Prostate gland (tissue), 2 donors: Measurements from ENCODE around the gene ANKRD10.

Experiments used
- POLR2A ChIP-seq: fragments of 450-650 bp; IDR thresholded peaks from one replicate; pipeline ENCODE4 v1.6.1; 2016; ENCODE audit warnings: antibody characterized with exemption, mild to moderate bottlenecking
- TF ChIP-seq, protein P1 (sequence below), 4 experiments: fragments of 200-600 bp in 2 of 4; fragments of 450-650 bp in 2 of 4; sonication (generic) in 2 of 4; IDR thresholded peaks; 1 replicate in 3 of 4; 2 replicates in 1 of 4; pipeline ENCODE4 v1.5.1; 2016 to 2019; ENCODE audit warnings: antibody characterized with exemption in 4 of 4, mild to moderate bottlenecking in 2 of 4, moderate library complexity in 2 of 4

DNA sequence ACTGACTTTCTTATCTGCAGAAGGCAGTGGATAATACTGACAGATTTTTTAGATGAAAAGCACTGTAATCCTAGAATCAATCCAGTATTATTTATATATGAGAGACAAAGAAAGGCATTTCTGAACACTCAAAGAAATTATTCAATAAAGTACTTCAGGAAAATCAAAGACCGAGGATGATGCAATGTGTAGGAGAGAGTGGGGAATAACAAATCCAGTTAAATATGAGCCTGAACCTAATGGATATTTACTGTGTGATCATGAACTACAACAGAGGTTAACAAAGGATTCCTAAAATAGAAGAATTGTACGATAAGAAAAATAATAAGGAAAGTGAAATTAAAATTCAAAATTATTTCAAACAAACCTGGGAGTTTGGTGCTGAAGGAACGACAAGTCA, 69.3 kb downstream of the ANKRD10 start:
- TF ChIP-seq, protein P1, sequence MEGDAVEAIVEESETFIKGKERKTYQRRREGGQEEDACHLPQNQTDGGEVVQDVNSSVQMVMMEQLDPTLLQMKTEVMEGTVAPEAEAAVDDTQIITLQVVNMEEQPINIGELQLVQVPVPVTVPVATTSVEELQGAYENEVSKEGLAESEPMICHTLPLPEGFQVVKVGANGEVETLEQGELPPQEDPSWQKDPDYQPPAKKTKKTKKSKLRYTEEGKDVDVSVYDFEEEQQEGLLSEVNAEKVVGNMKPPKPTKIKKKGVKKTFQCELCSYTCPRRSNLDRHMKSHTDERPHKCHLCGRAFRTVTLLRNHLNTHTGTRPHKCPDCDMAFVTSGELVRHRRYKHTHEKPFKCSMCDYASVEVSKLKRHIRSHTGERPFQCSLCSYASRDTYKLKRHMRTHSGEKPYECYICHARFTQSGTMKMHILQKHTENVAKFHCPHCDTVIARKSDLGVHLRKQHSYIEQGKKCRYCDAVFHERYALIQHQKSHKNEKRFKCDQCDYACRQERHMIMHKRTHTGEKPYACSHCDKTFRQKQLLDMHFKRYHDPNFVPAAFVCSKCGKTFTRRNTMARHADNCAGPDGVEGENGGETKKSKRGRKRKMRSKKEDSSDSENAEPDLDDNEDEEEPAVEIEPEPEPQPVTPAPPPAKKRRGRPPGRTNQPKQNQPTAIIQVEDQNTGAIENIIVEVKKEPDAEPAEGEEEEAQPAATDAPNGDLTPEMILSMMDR (IDR thresholded peaks at IDR 0.05) = no peak
- TF ChIP-seq POLR2A = no peak
